ENCODE results near the gene ATP1B2. TPM values are rescaled to one million over a fixed set of nuclear protein-coding genes. Genes with fewer than 3 reads are reported as not detected.
A peak's percentile ranks its signal among the peaks of the same experiment; 100 is the strongest.

The ATP1B2 gene
- total and polyA plus RNA-seq, 9 of the 15 experiments (the other 6 are each of a cell fraction or from before 2014, with no cell fraction given) = 0.23 to 6.0 (median 0.99) TPM

GRCh38 chr17:7627250-7628121 lies 23.2 kb upstream of the ATP1B2 start, which contains the start of gene SAT2 (continued):
- no peak for TF ChIP-seq CUX1 (CRISPR knock-in tag; IDR thresholded peaks at IDR 0.05)
- no peak for TF ChIP-seq ZNF584 (CRISPR knock-in tag; IDR thresholded peaks at IDR 0.05; ENCODE audit: low read depth)
- no peak for TF ChIP-seq BRCA1 (IDR thresholded peaks at IDR 0.05)
- no peak for TF ChIP-seq BRCA1 (CRISPR knock-in tag; IDR thresholded peaks at IDR 0.05)
- no peak for TF ChIP-seq ZNF639 (CRISPR knock-in tag; conservative IDR thresholded peaks at IDR 0.05 in 1 of 2, IDR thresholded peaks at IDR 0.05 in 1 of 2)
- TF ChIP-seq PCBP1 (IDR thresholded peaks at IDR 0.05; ENCODE audit: low read depth, low read length, poor library complexity, severe bottlenecking) = no peak
- TF ChIP-seq, protein P1, sequence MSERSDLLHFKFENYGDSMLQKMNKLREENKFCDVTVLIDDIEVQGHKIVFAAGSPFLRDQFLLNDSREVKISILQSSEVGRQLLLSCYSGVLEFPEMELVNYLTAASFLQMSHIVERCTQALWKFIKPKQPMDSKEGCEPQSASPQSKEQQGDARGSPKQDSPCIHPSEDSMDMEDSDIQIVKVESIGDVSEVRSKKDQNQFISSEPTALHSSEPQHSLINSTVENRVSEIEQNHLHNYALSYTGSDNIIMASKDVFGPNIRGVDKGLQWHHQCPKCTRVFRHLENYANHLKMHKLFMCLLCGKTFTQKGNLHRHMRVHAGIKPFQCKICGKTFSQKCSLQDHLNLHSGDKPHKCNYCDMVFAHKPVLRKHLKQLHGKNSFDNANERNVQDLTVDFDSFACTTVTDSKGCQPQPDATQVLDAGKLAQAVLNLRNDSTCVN (CRISPR knock-in tag; IDR thresholded peaks at IDR 0.05) = no peak
- TF ChIP-seq, protein P2, sequence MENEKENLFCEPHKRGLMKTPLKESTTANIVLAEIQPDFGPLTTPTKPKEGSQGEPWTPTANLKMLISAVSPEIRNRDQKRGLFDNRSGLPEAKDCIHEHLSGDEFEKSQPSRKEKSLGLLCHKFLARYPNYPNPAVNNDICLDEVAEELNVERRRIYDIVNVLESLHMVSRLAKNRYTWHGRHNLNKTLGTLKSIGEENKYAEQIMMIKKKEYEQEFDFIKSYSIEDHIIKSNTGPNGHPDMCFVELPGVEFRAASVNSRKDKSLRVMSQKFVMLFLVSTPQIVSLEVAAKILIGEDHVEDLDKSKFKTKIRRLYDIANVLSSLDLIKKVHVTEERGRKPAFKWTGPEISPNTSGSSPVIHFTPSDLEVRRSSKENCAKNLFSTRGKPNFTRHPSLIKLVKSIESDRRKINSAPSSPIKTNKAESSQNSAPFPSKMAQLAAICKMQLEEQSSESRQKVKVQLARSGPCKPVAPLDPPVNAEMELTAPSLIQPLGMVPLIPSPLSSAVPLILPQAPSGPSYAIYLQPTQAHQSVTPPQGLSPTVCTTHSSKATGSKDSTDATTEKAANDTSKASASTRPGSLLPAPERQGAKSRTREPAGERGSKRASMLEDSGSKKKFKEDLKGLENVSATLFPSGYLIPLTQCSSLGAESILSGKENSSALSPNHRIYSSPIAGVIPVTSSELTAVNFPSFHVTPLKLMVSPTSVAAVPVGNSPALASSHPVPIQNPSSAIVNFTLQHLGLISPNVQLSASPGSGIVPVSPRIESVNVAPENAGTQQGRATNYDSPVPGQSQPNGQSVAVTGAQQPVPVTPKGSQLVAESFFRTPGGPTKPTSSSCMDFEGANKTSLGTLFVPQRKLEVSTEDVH (IDR thresholded peaks at IDR 0.05; ENCODE audit: low read depth, partially characterized antibody) = no peak
- peak; percentile 77 for TF ChIP-seq CC2D1A (IDR thresholded peaks at IDR 0.05)
- TF ChIP-seq PPARD (CRISPR knock-in tag; IDR thresholded peaks at IDR 0.05) = no peak
- TF ChIP-seq, protein P3, sequence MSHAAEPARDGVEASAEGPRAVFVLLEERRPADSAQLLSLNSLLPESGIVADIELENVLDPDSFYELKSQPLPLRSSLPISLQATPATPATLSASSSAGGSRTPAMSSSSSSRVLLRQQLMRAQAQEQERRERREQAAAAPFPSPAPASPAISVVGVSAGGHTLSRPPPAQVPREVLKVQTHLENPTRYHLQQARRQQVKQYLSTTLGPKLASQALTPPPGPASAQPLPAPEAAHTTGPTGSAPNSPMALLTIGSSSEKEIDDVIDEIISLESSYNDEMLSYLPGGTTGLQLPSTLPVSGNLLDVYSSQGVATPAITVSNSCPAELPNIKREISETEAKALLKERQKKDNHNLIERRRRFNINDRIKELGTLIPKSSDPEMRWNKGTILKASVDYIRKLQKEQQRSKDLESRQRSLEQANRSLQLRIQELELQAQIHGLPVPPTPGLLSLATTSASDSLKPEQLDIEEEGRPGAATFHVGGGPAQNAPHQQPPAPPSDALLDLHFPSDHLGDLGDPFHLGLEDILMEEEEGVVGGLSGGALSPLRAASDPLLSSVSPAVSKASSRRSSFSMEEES (CRISPR knock-in tag; IDR thresholded peaks at IDR 0.05) = no peak
- TF ChIP-seq CXXC5 (CRISPR knock-in tag; IDR thresholded peaks at IDR 0.05) = peak; percentile 49
